NB4 (cell line): Measurements from ENCODE around the gene ATXN1.

Experiments used
- DNase-seq: peaks from one replicate; pipeline ENCODE4 v3.0.0; 2010; ENCODE audit warnings: low read depth
- H3K4me3 ChIP-seq: one replicate; pipeline ENCODE4 v1.5.1; 2011; ENCODE audit warnings: mild to moderate bottlenecking, low read depth, low read length, moderate library complexity
- MYC ChIP-seq: IDR thresholded peaks from 2 replicates; pipeline ENCODE4 v1.6.1; 2011; ENCODE audit warnings: low read depth, low read length
- POLR2A ChIP-seq: IDR thresholded peaks from 2 replicates; pipeline ENCODE4 v1.6.1; 2011; ENCODE audit warnings: mild to moderate bottlenecking; ENCODE audit not compliant: insufficient read length; ENCODE audit errors: extremely low read depth
- TF ChIP-seq, protein P1 (sequence below): IDR thresholded peaks from 2 replicates; pipeline ENCODE4 v1.6.1; 2011; ENCODE audit warnings: low read depth, low read length
- TF ChIP-seq, protein P2 (sequence below): IDR thresholded peaks from one replicate; pipeline ENCODE4 v1.5.1; 2012; ENCODE audit warnings: low read depth, low read length

The ATXN1 gene

DNA sequence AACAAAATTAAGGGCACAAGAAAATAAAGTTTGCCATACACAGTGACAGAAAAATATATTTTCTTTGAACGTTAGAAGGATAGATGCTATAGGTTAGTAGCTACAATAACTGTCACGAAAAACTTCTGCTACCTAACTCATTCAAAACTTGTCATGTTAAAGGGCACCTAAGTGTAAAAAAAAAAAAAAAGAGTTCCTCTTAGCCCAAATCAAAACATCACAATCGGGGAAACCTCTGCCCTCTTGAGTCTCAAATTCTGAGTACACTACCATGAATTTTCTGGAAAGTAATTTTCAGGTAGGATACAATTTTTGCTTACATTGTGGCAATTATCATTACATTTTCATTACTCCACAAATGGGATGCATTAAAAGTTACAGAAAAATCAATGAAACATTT, 5.7 kb downstream of the ATXN1 start:
- TF ChIP-seq, protein P1, sequence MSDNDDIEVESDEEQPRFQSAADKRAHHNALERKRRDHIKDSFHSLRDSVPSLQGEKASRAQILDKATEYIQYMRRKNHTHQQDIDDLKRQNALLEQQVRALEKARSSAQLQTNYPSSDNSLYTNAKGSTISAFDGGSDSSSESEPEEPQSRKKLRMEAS, result no peak
- TF ChIP-seq POLR2A, result no peak
- TF ChIP-seq MYC, result no peak
- TF ChIP-seq, protein P2, sequence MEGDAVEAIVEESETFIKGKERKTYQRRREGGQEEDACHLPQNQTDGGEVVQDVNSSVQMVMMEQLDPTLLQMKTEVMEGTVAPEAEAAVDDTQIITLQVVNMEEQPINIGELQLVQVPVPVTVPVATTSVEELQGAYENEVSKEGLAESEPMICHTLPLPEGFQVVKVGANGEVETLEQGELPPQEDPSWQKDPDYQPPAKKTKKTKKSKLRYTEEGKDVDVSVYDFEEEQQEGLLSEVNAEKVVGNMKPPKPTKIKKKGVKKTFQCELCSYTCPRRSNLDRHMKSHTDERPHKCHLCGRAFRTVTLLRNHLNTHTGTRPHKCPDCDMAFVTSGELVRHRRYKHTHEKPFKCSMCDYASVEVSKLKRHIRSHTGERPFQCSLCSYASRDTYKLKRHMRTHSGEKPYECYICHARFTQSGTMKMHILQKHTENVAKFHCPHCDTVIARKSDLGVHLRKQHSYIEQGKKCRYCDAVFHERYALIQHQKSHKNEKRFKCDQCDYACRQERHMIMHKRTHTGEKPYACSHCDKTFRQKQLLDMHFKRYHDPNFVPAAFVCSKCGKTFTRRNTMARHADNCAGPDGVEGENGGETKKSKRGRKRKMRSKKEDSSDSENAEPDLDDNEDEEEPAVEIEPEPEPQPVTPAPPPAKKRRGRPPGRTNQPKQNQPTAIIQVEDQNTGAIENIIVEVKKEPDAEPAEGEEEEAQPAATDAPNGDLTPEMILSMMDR, result no peak
- DNase-seq, result no peak

DNA sequence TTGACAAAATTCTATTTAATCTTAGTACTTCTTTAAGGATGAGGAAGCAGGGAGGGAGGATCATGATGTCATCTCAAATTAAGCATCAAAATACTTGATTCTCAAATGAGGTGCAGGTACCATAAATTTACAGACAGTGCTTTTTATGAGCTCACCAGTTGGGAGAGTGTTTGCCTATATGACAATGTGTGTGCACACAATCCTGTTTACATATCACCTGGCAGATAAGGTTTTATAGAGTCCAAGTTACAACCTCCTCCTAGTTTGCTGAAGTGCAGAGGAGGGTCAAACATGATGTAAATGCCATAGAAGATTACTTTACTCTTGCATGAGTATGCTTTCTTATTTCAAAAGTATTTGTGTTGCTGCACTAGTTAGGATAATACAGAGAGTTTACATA, 6.4 kb downstream of the ATXN1 start:
- H3K4me3 ChIP-seq, result no peak overlapping the region
- DNase-seq, result no peak
- TF ChIP-seq, protein P1, result no peak

More for the DNA sequence above, 5.7 kb downstream of the ATXN1 start:
- H3K4me3 ChIP-seq, result no peak overlapping the region

DNA sequence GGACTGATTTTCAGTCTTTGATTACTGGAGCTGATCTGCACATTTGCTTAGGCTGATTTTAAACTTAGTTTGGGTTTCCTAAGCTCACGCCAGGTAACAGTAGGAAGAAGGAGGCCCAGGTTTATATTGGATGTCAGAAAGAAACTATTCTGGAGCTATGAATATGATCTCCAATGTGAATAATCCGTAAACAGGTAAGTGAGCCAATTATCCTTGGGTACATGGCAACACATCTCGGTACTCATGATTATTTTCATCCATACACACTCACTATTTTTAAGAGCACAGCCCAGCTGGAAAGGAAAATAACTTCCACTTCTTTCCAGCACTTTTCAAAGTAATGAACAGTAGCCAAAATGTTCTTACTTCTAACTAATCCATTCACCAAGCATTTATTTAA, 7.0 kb downstream of the ATXN1 start:
- TF ChIP-seq, protein P1, result no peak
- TF ChIP-seq, protein P2, result no peak
- TF ChIP-seq POLR2A (no peak), MYC (no peak)
- H3K4me3 ChIP-seq, result no peak overlapping the region
- no peak for DNase-seq

DNA sequence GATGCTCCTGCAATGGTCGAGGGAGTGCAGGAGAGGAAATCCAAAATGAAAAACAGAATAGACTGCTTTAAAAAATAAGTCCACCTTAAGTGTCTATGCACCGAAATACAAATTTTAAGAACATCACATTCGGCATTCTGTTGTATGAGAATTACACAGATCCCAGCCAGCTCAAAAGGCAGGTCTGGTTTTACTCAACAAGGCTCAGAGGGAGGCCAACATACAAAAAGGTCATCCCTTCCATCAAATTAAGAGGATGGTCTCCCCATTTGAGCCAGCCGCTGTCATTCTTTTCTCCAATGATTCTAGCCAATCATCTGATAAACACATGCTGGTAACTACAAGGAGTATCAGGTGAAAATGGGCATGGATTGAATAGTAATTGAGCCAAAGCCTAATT, 7.9 kb downstream of the ATXN1 start:
- no peak overlapping the region for H3K4me3 ChIP-seq
- DNase-seq, result no peak
- TF ChIP-seq MYC (no peak), POLR2A (no peak)
- TF ChIP-seq, protein P1, result no peak
- TF ChIP-seq, protein P2, result no peak

DNA sequence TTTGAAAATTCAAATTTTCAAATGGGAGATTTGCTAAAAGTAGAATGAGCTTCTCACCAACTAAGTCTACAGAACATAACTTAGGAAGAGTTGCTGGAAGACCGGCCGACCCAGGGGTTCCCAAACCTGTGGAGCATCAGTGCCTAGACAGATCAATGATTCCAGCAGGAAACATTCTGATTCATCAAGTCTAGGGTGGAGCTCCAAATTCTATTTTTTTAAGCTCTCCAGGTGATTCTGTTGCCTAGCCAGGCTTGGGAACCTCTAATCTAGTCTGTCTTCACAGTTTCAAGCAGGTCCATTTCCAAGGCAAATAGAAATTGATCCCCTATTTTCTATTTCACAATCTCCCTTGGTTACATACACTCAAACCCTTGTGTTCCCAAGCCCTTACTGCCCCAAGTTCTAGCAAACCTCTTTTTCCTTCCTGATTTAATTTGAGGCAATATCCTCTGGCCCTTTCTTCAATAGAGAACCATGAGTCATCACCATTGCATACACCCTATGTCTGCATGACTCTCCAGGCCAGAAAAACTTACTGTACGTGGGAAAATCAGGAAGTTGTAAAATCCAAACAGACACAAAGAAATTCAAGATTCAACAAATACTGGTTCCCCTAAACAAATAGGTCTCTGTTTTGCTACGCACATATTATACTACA, 8.9 kb downstream of the ATXN1 start:
- TF ChIP-seq MYC (peak; percentile 61; the same call in 1 of the 2 replicates), POLR2A (no peak)
- TF ChIP-seq, protein P1, result peak; percentile 59
- TF ChIP-seq, protein P2, result no peak
- H3K4me3 ChIP-seq, result no peak overlapping the region
- DNase-seq, result peak; percentile 92

DNA sequence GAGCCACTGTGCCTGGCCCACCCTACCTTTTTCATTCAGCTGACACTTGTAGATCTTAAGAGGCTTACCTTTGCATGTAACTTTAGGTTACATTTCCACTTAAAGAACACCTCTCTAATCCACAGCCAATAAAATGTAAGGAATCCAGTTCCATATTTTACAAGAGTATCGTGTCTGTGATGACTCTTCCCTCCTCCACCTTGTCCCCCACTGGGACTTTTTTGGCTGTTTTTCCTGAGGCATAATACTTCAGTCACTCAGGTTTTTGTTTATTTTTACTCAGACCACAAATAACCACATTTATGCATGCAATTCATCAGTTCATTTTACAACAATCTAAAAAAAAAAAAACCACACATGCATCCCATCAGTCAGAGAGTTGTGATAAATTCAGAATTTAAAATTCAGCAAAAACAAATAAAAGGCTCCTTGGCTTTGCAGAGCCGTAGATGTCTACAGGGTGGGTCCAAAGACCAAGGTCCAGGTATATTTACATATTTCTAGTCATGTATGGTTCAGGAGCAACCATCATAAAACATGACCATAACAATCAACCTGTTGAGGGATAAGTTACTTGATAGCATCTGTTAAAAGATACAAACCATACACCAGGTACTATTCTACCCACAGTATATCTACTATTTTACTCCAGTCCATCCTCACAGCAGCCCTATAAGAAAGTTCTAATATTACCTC, 9.9 kb downstream of the ATXN1 start:
- no peak overlapping the region for H3K4me3 ChIP-seq
- DNase-seq, result no peak
- TF ChIP-seq POLR2A, result no peak
- no peak for TF ChIP-seq MYC
- TF ChIP-seq, protein P1, result no peak
- TF ChIP-seq, protein P2, result no peak
